ENCODE data around the gene STON1. TPM values are rescaled to one million over a fixed set of nuclear protein-coding genes. Genes with fewer than 3 reads are reported as not detected.
"Not testable (repeated sequence)": the region's sequence is repeated elsewhere in the genome, so short reads cannot be mapped to it uniquely, and the experiment has no call there.

The STON1 gene
- polyA plus RNA-seq, 3 donors = 2.2 to 58.1 (median 24.4) TPM

GRCh38 chr2:48560546-48561209, 30.7 kb downstream of the STON1 start:
- WGBS, 3 donors = 71 to 89% (median 82%) methylated on average over 5 of the region's 5 CpGs
- H3K27ac ChIP-seq (ENCODE audit: low read depth, low read length) = no peak overlapping the region

GRCh38 chr2:48562281-48562680, 32.3 kb downstream of the STON1 start:
- 92 to 96% (median 94%) methylated on average over 4 of the region's 4 CpGs for WGBS, 3 donors

DNA sequence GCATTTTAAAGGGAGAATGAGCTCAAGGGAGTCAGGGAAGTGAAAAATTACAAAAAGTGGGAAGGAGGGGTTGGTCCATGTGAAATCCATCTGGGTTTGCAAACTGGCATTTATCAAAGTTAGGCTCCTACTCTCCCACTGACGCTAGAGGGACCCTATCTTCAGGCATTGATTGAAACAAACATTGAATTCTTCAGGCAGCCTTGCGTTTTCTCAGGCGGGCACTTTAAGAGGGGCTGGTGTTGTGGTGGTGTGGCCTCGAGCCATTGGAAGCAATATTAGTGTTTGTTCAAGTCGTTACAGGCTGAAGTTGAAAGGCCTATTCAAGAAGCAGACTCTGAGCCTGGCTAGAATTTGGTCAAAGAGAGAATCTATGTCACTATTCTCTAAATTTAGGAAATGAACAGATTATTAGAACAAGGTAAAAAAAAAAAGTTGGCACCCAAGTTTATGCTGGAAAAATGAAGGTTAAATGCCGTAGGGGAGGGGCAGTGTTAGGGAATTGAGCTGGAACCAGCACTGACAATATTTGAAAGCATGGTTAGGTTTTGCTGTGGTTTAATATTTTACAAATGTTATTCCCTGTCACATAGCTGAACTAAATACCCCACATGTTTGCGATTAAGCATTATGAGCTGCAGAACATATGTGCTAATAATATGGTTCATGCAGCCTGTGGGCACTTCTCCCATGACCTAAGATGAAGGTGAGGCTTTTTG, 36.8 kb downstream of the STON1 start:
- 24 to 69% (median 67%) methylated on average over 7 of the region's 7 CpGs for WGBS, 3 donors
- H3K27ac ChIP-seq (ENCODE audit: low read depth, low read length) = no peak overlapping the region

More at GRCh38 chr2:48562281-48562680, 32.3 kb downstream of the STON1 start:
- no peak overlapping the region for H3K27ac ChIP-seq (ENCODE audit: low read depth, low read length)

DNA sequence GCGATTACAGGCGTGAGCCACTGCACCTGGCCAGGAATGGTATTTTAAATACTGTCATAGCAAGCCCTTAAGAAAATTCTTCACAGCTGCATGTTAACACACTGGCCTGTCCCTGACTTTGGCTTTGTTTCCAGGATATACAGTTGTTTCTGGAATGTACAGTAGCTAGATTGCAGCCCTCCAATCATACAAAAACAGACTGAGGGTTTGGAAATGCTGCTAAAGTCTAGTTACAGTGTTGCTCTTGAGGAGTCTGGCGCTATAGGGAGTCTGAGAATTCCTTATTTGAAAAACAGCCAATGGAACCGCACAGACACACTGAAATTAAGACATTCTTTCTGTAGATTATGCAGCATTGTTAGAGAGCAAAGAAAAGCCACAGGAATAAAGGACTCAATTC, 37.7 kb downstream of the STON1 start:
- no peak overlapping the region for H3K27ac ChIP-seq (ENCODE audit: low read depth, low read length)
- 69 to 91% (median 85%) methylated on average over 4 of the region's 4 CpGs for WGBS, 3 donors

DNA sequence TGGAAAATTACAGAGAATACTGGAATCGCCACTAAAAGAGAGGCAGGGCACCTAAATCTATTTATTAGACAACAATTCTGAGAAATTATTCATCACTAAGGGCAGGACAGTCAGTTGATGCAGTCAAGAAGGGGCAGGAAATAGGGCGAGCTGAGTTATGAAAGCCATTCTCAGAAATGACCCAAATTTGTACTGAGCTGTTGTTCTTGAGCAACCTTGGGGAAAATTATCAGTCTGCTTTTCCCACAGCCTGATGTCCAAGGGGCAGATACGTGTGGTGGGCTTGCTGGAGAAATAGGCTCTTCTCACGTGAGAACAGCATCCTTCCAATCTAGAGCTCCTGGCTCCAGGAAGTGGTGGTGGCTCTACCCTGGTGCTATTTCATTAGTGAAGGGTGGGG, 38.6 kb downstream of the STON1 start:
- 47 to 91% (median 51%) methylated on average over 4 of the region's 4 CpGs for WGBS, 3 donors

GRCh38 chr2:48569433-48569832, 39.5 kb downstream of the STON1 start:
- H3K27ac ChIP-seq (ENCODE audit: low read depth, low read length) = no peak overlapping the region

More for the DNA sequence above, 38.6 kb downstream of the STON1 start:
- H3K27ac ChIP-seq (ENCODE audit: low read depth, low read length) = no peak overlapping the region

GRCh38 chr2:48572816-48573215, 42.9 kb downstream of the STON1 start:
- H3K27ac ChIP-seq (ENCODE audit: low read depth, low read length) = no peak overlapping the region

GRCh38 chr2:48574353-48575287, 44.7 kb downstream of the STON1 start:
- H3K27ac ChIP-seq (ENCODE audit: low read depth, low read length) = no peak overlapping the region
- 65 to 81% (median 72%) methylated on average over 9 of the region's 9 CpGs for WGBS, 3 donors

More at GRCh38 chr2:48572816-48573215, 42.9 kb downstream of the STON1 start:
- WGBS, 3 donors = 57 to 78% (median 71%) methylated on average over 5 of the region's 5 CpGs

- 63 to 88% (median 75%) methylated on average over 4 of the region's 4 CpGs for WGBS, 3 donors
- no peak overlapping the region for H3K27ac ChIP-seq (ENCODE audit: low read depth, low read length)
Measured at GRCh38 chr2:48578313-48578712, 48.4 kb downstream of the STON1 start.

DNA sequence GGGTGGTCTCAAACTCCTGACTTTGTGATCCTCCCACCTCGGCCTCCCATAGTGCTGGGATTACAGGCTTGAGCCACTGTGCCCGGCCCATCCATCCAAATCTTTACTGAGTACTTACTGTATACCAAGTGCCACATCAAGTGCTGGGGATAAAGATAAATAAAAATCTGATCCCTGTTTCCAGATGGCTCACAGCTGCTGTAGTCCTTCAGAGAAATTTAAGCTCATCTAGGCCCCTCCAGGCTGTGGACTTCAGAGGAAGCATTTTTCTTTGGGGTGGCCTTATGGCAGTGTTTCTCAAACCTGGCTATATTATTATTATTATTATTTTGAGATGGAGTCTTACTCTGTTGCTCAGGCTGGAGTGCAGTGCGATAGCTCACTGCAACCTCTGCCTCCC, 54.0 kb downstream of the STON1 start:
- H3K27ac ChIP-seq (ENCODE audit: low read depth, low read length) = no peak overlapping the region
- WGBS, 3 donors = 95 to 100% (median 95%) methylated on average over 3 of the region's 3 CpGs

DNA sequence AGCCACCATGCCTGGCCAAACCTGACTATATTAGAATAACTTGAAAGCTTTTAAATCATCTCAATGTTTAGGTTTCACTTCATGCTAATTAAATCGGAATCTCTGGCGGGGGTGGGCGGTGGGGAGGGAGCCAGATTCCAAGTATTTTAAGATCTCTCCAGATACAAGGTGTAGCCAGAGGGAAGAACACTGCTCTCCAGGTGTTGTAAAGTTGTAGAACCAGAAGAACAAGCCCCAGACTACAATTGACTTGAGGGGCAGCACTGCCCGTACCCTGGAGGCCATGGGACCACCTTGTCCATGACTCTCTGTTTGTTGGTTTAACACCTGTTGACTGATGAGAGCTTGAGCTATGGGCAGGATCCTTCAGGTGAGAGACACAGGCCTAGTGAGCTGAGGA, 54.6 kb downstream of the STON1 start:
- no peak overlapping the region for H3K27ac ChIP-seq (ENCODE audit: low read depth, low read length)
- 91 to 98% (median 96%) methylated on average over 4 of the region's 4 CpGs for WGBS, 3 donors

GRCh38 chr2:48586433-48586832, 56.5 kb downstream of the STON1 start:
- 57 to 67% (median 67%) methylated on average over 4 of the region's 4 CpGs for WGBS, 3 donors
- H3K27ac ChIP-seq (ENCODE audit: low read depth, low read length) = no peak overlapping the region

DNA sequence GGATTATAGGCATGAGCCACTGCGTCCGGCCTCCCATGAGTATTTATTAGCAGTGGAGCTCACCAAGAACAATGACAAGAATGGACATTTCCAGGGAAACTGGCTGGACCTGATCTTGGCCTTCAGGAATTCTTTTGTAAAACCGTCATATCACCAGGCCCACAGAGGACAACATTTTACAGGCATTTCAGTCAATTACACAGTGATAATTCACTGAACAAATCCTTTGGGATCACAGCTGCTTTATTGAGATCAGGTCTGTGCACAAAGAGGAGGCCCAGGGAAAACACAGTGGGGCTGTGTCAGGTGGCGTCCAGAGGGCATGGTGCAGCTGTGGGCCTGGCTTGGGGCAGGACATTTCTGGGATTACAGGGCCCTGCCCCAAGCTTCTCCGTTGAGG, 57.6 kb downstream of the STON1 start:
- H3K27ac ChIP-seq (ENCODE audit: low read depth, low read length) = no peak overlapping the region
- WGBS, 3 donors = 78 to 88% (median 86%) methylated on average over 5 of the region's 5 CpGs

GRCh38 chr2:48587961-48588360, 58.0 kb downstream of the STON1 start:
- WGBS, 3 donors = 84 to 94% (median 92%) methylated on average over 3 of the region's 3 CpGs
- no peak overlapping the region for H3K27ac ChIP-seq (ENCODE audit: low read depth, low read length)

DNA sequence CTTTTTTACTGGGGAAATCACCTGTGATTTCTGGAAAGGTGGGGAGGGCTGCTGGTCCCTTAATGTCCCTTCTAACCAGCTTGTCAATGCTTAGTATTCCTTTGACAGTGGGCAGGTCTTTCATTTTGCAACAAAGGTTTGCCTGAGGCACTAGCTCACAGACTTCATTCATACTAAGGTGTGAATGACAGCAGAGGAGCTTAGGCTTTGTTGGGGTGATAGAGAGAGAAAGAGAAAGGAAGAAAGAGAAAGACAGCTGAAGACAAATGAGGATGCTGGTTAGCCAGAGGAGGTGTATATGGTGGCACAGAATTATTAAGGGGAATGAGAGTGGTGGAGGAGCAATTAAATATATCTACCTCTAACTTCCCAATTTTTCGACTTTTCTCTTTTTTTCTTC, 58.8 kb downstream of the STON1 start:
- H3K27ac ChIP-seq (ENCODE audit: low read depth, low read length) = no peak overlapping the region
- WGBS, 3 donors = 44 to 81% (median 52%) methylated on average over 1 of the region's 1 CpG

DNA sequence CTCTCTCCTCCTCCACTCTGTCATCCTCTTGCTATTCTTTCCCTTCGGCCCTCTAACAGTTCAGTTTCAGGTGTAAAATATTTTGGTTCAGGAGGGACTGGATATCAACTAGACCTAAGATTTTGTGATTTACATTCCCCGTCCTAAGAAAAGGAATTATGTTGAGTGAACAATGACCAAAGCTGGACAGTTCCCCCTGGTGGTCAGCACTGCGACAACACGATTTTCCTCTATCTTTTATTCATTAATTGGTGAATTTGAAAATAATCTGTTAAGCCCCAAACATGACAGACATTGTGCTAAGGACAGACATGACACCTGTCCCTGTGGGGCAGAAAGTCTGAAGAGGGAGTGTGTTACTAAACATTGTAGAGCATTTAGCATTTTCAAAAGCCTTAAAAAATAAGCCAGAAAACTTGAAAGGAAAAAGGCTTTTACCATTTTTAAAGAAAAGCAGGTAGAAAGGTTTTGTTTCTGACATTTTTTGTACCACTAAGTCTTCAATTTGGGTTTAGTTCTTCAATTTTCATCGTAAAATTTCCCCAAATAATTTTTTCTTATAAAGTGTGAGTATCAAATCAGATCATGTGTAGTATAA, 59.3 kb downstream of the STON1 start:
- WGBS, 3 donors = 23 to 30% (median 28%) methylated on average over 5 of the region's 5 CpGs
- H3K27ac ChIP-seq (ENCODE audit: low read depth, low read length) = no peak overlapping the region

DNA sequence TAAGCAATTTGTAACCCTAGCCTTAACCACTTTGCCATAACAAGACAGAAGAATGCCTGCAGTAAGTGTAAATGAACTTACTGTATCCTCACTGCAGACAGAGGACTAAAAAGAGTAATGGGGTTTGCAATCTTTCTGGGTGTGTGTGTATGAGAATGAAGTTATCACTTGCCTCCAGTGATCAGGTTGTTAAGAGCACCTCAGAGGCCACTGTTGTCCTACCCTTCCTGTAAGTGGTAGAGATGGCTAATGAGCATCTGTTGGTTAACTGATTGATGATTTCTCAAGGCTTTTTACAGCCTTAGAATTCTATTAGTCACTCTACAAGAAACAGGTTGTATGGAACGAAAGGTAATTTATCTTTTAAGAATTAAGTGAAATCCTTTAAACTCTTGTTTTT, 60.1 kb downstream of the STON1 start:
- no peak overlapping the region for H3K27ac ChIP-seq (ENCODE audit: low read depth, low read length)
- WGBS, 3 donors = 74 to 93% (median 92%) methylated on average over 1 of the region's 1 CpG

- WGBS, 3 donors = 95 to 98% (median 96%) methylated on average over 2 of the region's 2 CpGs
- no peak overlapping the region for H3K27ac ChIP-seq (ENCODE audit: low read depth, low read length)
Measured at GRCh38 chr2:48592067-48592466, 62.1 kb downstream of the STON1 start.

- H3K27ac ChIP-seq (ENCODE audit: low read depth, low read length) = not testable (repeated sequence)
- WGBS, 3 donors = 96 to 98% (median 97%) methylated on average over 7 of the region's 7 CpGs
Measured at GRCh38 chr2:48596751-48597150, 66.8 kb downstream of the STON1 start.

Measured in adipose tissue (tissue), 3 donors.